ENCODE results near the gene TTBK2. TPM values are rescaled to one million over a fixed set of nuclear protein-coding genes. Genes with fewer than 3 reads are reported as not detected.

Gene TTBK2
- total RNA-seq, 2 experiments from 2014 or later: 10.1 to 13.9 TPM

DNA sequence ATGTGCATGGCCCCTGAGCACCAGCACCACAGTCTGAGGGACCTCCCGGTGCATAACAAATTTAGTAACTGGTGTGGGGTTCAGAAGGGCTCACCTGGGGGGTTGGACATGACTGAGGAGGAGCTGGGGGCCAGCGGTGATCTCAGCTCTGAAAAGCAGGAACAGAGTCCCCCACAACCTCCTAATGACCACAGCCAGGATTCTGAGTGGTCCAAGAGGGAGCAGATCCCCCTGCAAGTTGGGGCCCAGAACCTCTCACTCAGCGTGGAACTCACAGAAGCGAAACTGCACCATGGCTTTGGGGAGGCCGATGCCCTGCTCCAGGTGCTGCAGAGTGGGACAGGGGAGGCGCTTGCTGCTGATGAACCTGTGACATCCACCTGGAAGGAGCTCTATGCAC lies 226.6 kb downstream of the TTBK2 start:
- peaks cover 8% of the 10 kb centered on the region for H3K36me3 Mint-ChIP-seq (ENCODE audit: low read depth)
- peaks cover 24% of the 10 kb centered on the region for H3K4me1 Mint-ChIP-seq (ENCODE audit: low read depth)
- POLR2A ChIA-PET: no interaction called here
- no peaks in the 10 kb centered on the region for H3K27me3 Mint-ChIP-seq (ENCODE audit: low read depth)
- DNase-seq (no peak), ATAC-seq (no peak)
- no peak overlapping the region for H3K27ac Mint-ChIP-seq
- H3K9me3 Mint-ChIP-seq (ENCODE audit: insufficient read depth): no peaks in the 10 kb centered on the region
- no peak overlapping the region for H3K4me3 Mint-ChIP-seq
- CTCF ChIA-PET: interaction anchor here (0.6 kb wide), 1 partner anchor 10 kb away, joined by 3 read pairs; no protein-coding TSS in a partner anchor

DNA sequence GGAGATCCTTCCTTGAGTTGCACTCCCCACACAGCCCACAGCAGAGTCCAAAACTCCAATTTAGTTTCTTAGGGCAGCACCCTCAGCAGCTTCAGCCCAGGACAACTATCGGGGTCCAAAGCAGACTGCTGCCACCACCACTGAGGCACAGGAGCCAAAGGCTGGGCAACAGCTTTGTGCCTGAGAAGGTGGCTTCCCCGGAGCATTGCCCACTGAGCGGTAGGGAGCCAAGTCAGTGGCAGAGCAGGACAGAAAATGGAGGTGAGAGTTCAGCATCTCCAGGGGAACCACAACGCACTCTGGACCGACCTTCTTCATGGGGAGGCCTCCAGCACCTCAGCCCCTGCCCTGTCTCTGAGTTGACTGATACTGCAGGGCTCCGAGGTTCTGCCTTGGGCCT lies 227.1 kb downstream of the TTBK2 start:
- ChIA-PET POLR2A (no interaction called here), CTCF (interaction anchor here (1.1 kb wide), 1 partner anchor 233 kb away, joined by 5 read pairs; no protein-coding TSS in a partner anchor)
- Mint-ChIP-seq H3K27me3 (ENCODE audit: low read depth) (no peaks in the 10 kb centered on the region), H3K27ac (no peak overlapping the region), H3K9me3 (ENCODE audit: insufficient read depth) (no peaks in the 10 kb centered on the region), H3K4me3 (no peak overlapping the region), H3K36me3 (ENCODE audit: low read depth) (peaks cover 8% of the 10 kb centered on the region), H3K4me1 (ENCODE audit: low read depth) (peaks cover 24% of the 10 kb centered on the region)
- ATAC-seq: no peak
- DNase-seq: no peak

DNA sequence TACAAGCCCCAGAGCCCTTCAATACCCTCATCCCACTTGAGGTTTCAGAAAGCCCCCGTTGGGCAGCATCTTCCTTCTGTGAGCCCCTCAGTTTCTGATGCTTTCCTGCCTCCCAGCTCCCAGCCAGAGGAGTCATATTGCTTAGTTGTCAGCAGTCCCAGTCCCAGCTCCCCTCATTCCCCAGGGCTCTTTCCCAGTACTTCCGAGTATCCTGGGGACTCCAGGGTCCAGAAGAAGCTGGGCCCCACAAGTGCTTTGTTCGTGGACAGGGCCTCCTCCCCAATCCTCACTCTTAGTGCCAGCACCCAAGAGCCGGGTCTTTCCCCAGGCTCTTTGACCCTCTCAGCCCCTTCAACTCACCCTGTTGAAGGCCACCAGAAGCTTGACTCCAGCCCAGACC lies 227.6 kb downstream of the TTBK2 start:
- peaks cover 24% of the 10 kb centered on the region for H3K4me1 Mint-ChIP-seq (ENCODE audit: low read depth)
- no peak for ATAC-seq
- CTCF ChIA-PET: interaction anchor here (1.1 kb wide), 1 partner anchor 233 kb away, joined by 5 read pairs; no protein-coding TSS in a partner anchor
- no peak overlapping the region for H3K4me3 Mint-ChIP-seq
- peaks cover 8% of the 10 kb centered on the region for H3K36me3 Mint-ChIP-seq (ENCODE audit: low read depth)
- no peaks in the 10 kb centered on the region for H3K9me3 Mint-ChIP-seq (ENCODE audit: insufficient read depth)
- H3K27me3 Mint-ChIP-seq (ENCODE audit: low read depth): no peaks in the 10 kb centered on the region
- POLR2A ChIA-PET: no interaction called here
- no peak for DNase-seq
- no peak overlapping the region for H3K27ac Mint-ChIP-seq

DNA sequence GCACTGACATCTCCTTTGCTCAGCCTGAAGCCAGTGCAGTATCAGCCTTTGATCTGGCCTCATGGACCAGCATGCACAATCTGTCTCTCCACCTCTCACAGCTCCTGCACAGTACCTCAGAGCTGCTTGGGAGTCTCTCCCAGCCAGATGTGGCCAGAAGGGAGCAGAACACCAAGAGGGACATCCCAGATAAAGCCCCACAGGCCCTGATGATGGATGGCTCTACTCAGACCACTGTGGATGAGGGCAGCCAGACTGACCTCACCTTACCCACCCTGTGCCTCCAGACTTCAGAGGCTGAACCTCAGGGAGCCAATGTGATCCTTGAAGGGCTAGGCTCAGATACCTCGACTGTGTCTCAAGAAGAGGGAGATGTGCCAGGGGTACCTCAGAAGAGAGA lies 228.0 kb downstream of the TTBK2 start:
- ATAC-seq: no peak
- Mint-ChIP-seq H3K27me3 (ENCODE audit: low read depth) (no peaks in the 10 kb centered on the region), H3K4me3 (no peak overlapping the region)

GRCh38 chr15:42691770-42692169 lies 228.8 kb downstream of the TTBK2 start:
- peak overlapping the region; percentile 31 for H3K27ac Mint-ChIP-seq

More for the DNA sequence above, 228.0 kb downstream of the TTBK2 start:
- ChIA-PET POLR2A (no interaction called here), CTCF (interaction anchor here (1.1 kb wide), 1 partner anchor 234 kb away, joined by 5 read pairs; no protein-coding TSS in a partner anchor)
- H3K27ac Mint-ChIP-seq: no peak overlapping the region
- H3K4me1 Mint-ChIP-seq (ENCODE audit: low read depth): peaks cover 24% of the 10 kb centered on the region
- no peak for DNase-seq
- H3K36me3 Mint-ChIP-seq (ENCODE audit: low read depth): peaks cover 4% of the 10 kb centered on the region
- no peaks in the 10 kb centered on the region for H3K9me3 Mint-ChIP-seq (ENCODE audit: insufficient read depth)

DNA sequence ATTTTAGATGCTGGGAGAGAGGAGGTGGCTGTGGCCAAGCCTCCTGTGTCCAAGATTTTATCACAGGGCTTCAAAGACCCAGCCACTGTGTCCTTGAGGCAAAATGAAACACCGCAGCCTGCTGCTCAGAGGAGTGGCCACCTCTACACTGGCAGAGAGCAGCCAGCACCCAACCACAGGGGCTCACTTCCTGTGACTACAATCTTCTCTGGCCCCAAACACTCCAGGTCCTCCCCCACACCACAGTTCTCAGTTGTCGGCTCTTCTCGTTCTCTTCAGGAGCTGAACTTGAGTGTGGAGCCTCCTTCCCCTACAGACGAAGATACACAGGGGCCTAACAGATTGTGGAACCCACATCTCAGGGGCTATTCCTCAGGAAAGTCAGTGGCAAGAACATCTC lies 229.3 kb downstream of the TTBK2 start:
- peak; percentile 62 for ATAC-seq
- Mint-ChIP-seq H3K9me3 (ENCODE audit: insufficient read depth) (no peaks in the 10 kb centered on the region), H3K36me3 (ENCODE audit: low read depth) (peaks cover 10% of the 10 kb centered on the region), H3K4me1 (ENCODE audit: low read depth) (peaks cover 24% of the 10 kb centered on the region), H3K27me3 (ENCODE audit: low read depth) (no peaks in the 10 kb centered on the region), H3K27ac (peak overlapping the region; percentile 31), H3K4me3 (no peak overlapping the region)
- ChIA-PET CTCF (interaction anchor here (1.5 kb wide), 1 partner anchor 235 kb away, joined by 4 read pairs; no protein-coding TSS in a partner anchor), POLR2A (no interaction called here)
- peak; percentile 36 for DNase-seq

More at GRCh38 chr15:42691770-42692169, 228.8 kb downstream of the TTBK2 start:
- Mint-ChIP-seq H3K36me3 (ENCODE audit: low read depth) (peaks cover 9% of the 10 kb centered on the region), H3K4me1 (ENCODE audit: low read depth) (peaks cover 24% of the 10 kb centered on the region), H3K27me3 (ENCODE audit: low read depth) (no peaks in the 10 kb centered on the region), H3K4me3 (no peak overlapping the region), H3K9me3 (ENCODE audit: insufficient read depth) (no peaks in the 10 kb centered on the region)
- ChIA-PET POLR2A (no interaction called here), CTCF (no interaction called here)
- DNase-seq: no peak
- no peak for ATAC-seq

Other genes starting within 250 kb of the TTBK2 start
- 10 to 100 TPM; 21.6 to 25.0 TPM for gene CDAN1, start 183.7 kb downstream of the TTBK2 start, total RNA-seq
- gene UBR1, start 185.3 kb upstream of the TTBK2 start, total RNA-seq: 10 to 100 TPM; 35.4 to 39.5 TPM
- gene TMEM62, start 212.8 kb upstream of the TTBK2 start, total RNA-seq: 10 to 100 TPM; 20.4 to 21.9 TPM